Activated CD4-positive, alpha-beta memory T cell treated with anti-CD3 and anti-CD28 coated beads for 36 hours (primary cell): ENCODE measurements around the gene CCT6A. TPM values are rescaled to one million over a fixed set of nuclear protein-coding genes. Genes with fewer than 3 reads are reported as not detected.
"Not testable (repeated sequence)": the region's sequence is repeated elsewhere in the genome, so short reads cannot be mapped to it uniquely, and the experiment has no call there.

Experiments used
- CTCF ChIA-PET: fragments of 350-600 bp; sonication (Branson Sonifier 250); formaldehyde crosslinking; loops from one replicate; lab custom pipeline; 2021; ENCODE audit warnings: antibody characterized with exemption, inconsistent platforms; lab: Charles Lee
- POLR2A ChIA-PET: fragments of 350-600 bp; sonication (Branson Sonifier 250); formaldehyde crosslinking; loops from one replicate; lab custom pipeline; 2021; ENCODE audit warnings: antibody characterized with exemption; lab: Charles Lee
- DNase-seq: peaks from one replicate; pipeline ENCODE4 v3.0.0-alpha.2; 2020
- H3K27ac Mint-ChIP-seq: one replicate; pipeline ENCODE4 v1.8.0; 2021; ENCODE audit warnings: mixed read lengths
- H3K27me3 Mint-ChIP-seq: one replicate; pipeline ENCODE4 v1.8.0; 2021; ENCODE audit warnings: mixed read lengths
- H3K36me3 Mint-ChIP-seq: one replicate; pipeline ENCODE4 v1.8.0; 2021; ENCODE audit warnings: mixed read lengths
- H3K4me1 Mint-ChIP-seq: one replicate; pipeline ENCODE4 v1.8.0; 2021; ENCODE audit warnings: low read depth, mixed read lengths
- H3K4me3 Mint-ChIP-seq: one replicate; pipeline ENCODE4 v1.8.0; 2021; ENCODE audit warnings: mild to moderate bottlenecking, mixed read lengths
- H3K9me3 Mint-ChIP-seq: one replicate; pipeline ENCODE4 v1.8.0; 2021; ENCODE audit warnings: mixed read lengths
- intact Hi-C: fragments of 100-400 bp; cut with micrococcal nuclease; formaldehyde crosslinking; loops from one replicate; pipeline ENCODE4 v1.15.1; 2023
- total RNA-seq, 2 experiments: library from RNA; stranded (reverse); gene quantifications; one replicate each; pipeline ENCODE4 v1.2.3, GENCODE V29; 2021

CCT6A gene
- 100 to 1,000 TPM; 222 to 230 TPM for total RNA-seq

- Mint-ChIP-seq H3K9me3 (no peaks in the 10 kb centered on the region), H3K36me3 (peaks cover 40% of the 10 kb centered on the region), H3K27ac (peak within 1 kb of the TSS; percentile 94), H3K27me3 (no peaks in the 10 kb centered on the region), H3K4me1 (peaks cover 36% of the 10 kb centered on the region), H3K4me3 (peak within 1 kb of the TSS; percentile 95)
- POLR2A ChIA-PET: interaction anchor here (0.5 to 1.9 kb wide), 10 partner anchors 8 to 1365 kb away, joined by 3 to 13 read pairs (median 4); partner anchors contain the start of genes CHCHD2, NIPSNAP2 and SUMF2
- DNase-seq: peak; percentile 94
- intact Hi-C loops: loop anchor here (1.0 to 5.0 kb wide), 7 partner anchors 13 to 519 kb away; partner anchors contain the start of genes CHCHD2, NIPSNAP2, SUMF2 and ZNF713
- CTCF ChIA-PET: interaction anchor here (0.7 to 1.9 kb wide), 9 partner anchors 11 to 87 kb away, joined by 3 to 17 read pairs (median 4); partner anchors contain the start of genes NIPSNAP2 and SUMF2
Measured at GRCh38 chr7:56051339-56052191, at the start of gene CCT6A, which contains the start of gene PSPH. CCT6A (plus strand) TSS chr7:56051765; CDS start chr7:56051849, 84 bp downstream. PSPH (minus strand) TSS chr7:56051444; CDS start chr7:56021212, 30,232 bp downstream.

- peaks cover 17% of the 10 kb centered on the region for H3K4me1 Mint-ChIP-seq
- no peak for DNase-seq
- intact Hi-C loops: loop anchor here (1.0 to 2.0 kb wide), 3 partner anchors 47 to 71 kb away; partner anchors contain the start of genes CCT6A, PSPH and SUMF2
- H3K36me3 Mint-ChIP-seq: peaks cover 11% of the 10 kb centered on the region
- H3K27me3 Mint-ChIP-seq: no peaks in the 10 kb centered on the region
- no peak overlapping the region for H3K4me3 Mint-ChIP-seq
- H3K9me3 Mint-ChIP-seq: no peaks in the 10 kb centered on the region
- ChIA-PET POLR2A (no interaction called here), CTCF (interaction anchor here (0.7 to 4.2 kb wide), 5 partner anchors 39 to 500 kb away, joined by 3 to 45 read pairs (median 3); no protein-coding TSS in a partner anchor)
- H3K27ac Mint-ChIP-seq: no peak overlapping the region
Measured at GRCh38 chr7:56003749-56004148, 47.8 kb upstream of the CCT6A start.

DNA sequence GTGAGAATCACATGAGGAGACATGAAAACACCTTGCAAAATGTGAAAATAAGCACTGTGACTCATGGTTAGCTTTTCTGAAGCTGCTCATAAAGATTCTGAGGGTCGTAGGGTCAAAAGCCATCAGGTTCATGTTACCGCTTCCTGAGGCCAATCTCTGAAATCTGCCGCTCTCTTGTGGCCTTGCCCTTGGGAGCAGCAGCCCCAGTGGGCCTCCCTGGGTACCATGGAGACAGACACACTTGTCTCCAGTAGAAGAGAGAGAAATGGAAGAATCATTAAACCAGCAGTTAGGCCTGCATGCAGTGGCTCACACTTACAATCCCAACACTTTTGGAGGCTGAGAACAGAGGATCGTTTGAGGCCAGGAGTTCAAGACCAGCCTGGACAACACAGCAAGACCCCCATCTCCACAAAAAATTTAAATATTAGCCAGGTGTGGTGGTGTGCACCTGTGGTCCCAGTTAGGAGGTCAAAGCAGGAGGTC lies 44.4 kb upstream of the CCT6A start:
- intact Hi-C loops: no loop called here
- POLR2A ChIA-PET: no interaction called here
- CTCF ChIA-PET: interaction anchor here (0.6 to 4.2 kb wide), 3 partner anchors 59 to 110 kb away, joined by 4 to 45 read pairs (median 5); no protein-coding TSS in a partner anchor
- H3K36me3 Mint-ChIP-seq: peaks cover 7% of the 10 kb centered on the region
- no peaks in the 10 kb centered on the region for H3K4me1 Mint-ChIP-seq
- no peak overlapping the region for H3K27ac Mint-ChIP-seq
- no peaks in the 10 kb centered on the region for H3K9me3 Mint-ChIP-seq
- no peak overlapping the region for H3K4me3 Mint-ChIP-seq
- DNase-seq: peak; percentile 17
- H3K27me3 Mint-ChIP-seq: no peaks in the 10 kb centered on the region

DNA sequence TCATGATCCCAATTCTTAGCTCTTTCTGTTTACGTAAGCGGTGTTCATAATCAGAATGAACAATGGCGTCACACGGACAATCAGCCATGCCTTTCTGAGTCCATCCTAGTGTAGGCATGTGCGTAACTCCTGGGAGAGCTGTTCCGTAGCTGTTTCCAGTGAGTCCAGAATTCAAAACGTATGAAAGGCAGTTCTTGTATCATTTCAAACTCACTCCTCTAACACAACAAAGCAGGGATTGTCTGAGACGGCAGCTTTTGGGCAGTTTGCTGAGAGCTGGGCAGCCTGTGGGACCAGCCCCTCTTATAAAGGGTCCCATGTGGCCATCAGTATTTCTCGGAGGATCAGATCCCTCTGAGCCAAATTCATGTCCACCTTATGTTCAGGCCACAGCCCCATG lies 43.7 kb upstream of the CCT6A start:
- no peaks in the 10 kb centered on the region for H3K9me3 Mint-ChIP-seq
- intact Hi-C loops: no loop called here
- DNase-seq: no peak
- POLR2A ChIA-PET: no interaction called here
- no peaks in the 10 kb centered on the region for H3K4me1 Mint-ChIP-seq
- H3K27ac Mint-ChIP-seq: no peak overlapping the region
- H3K4me3 Mint-ChIP-seq: no peak overlapping the region
- CTCF ChIA-PET: no interaction called here
- no peaks in the 10 kb centered on the region for H3K27me3 Mint-ChIP-seq
- H3K36me3 Mint-ChIP-seq: peaks cover 7% of the 10 kb centered on the region

DNA sequence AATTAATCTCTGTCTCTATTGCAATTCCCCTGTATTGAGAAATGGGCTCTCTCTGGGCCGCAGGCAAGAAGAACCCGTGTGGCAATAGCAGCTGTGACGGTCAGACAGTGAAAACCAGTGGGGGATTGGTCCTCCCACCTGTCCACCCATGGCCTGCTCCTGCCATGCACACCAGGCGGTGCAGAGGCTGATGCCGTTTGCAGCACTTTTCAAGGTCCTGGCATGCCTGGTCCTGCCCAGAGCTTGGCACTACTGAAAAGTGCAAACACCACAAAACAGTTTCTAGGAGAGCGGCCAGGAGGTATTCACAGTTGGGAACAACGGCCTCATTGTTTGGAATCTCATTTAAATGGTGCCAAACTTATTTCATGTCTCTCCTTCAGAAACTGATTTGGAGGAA lies 41.9 kb upstream of the CCT6A start:
- no peak overlapping the region for H3K27ac Mint-ChIP-seq
- no peaks in the 10 kb centered on the region for H3K4me1 Mint-ChIP-seq
- H3K4me3 Mint-ChIP-seq: no peak overlapping the region
- no peaks in the 10 kb centered on the region for H3K9me3 Mint-ChIP-seq
- ChIA-PET CTCF (no interaction called here), POLR2A (no interaction called here)
- intact Hi-C loops: no loop called here
- DNase-seq: no peak
- H3K36me3 Mint-ChIP-seq: peaks cover 12% of the 10 kb centered on the region
- no peaks in the 10 kb centered on the region for H3K27me3 Mint-ChIP-seq

DNA sequence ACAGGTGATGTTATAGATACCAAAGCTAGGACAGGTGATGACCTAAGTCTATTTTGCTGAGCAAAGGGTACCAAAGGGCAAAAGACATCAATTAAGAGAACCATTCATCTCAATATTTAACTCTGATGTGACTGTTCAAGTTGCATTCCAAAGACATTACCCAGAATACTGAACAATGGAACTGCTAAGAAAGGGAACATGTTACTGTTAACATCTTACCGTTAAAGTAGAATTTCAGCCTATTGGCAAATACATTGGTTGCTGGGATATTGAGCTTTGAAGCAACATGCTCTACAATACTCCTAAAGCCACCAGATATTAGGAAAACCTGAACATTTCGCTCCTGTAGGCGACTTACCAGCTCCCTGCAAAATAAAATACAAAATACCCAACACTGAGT lies 34.5 kb upstream of the CCT6A start:
- H3K27me3 Mint-ChIP-seq, DNase-seq, intact Hi-C loops, H3K4me3 Mint-ChIP-seq, H3K9me3 Mint-ChIP-seq, H3K27ac Mint-ChIP-seq, POLR2A ChIA-PET, H3K4me1 Mint-ChIP-seq: not testable (repeated sequence)
- CTCF ChIA-PET: interaction anchor here (0.7 kb wide), 1 partner anchor 56 kb away, joined by 3 read pairs; no protein-coding TSS in a partner anchor
- peaks cover 14% of the 10 kb centered on the region for H3K36me3 Mint-ChIP-seq

DNA sequence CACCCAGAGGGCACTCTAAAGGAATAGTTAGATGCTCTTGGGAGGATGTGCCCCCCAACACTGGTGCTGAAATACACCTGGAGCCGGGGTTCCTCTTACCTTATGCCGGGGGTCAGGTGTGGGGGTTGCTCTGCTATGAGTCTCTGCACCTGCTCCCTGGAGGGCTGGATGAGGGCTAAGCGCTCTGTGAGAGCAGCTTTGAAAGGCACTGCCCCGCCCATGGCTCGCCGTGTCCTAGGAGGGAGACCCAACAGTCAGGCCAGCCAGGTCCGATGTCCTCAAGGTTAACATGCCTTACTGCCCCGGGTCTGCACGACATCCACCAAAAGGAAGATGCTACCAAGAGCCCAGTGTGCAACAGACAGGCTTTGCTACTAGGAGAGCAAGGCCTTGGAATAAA lies 32.1 kb upstream of the CCT6A start:
- no peaks in the 10 kb centered on the region for H3K4me1 Mint-ChIP-seq
- no peak overlapping the region for H3K4me3 Mint-ChIP-seq
- CTCF ChIA-PET: interaction anchor here (1.2 kb wide), 1 partner anchor 55 kb away, joined by 3 read pairs; no protein-coding TSS in a partner anchor
- POLR2A ChIA-PET: no interaction called here
- no peaks in the 10 kb centered on the region for H3K27me3 Mint-ChIP-seq
- no peaks in the 10 kb centered on the region for H3K9me3 Mint-ChIP-seq
- no peak overlapping the region for H3K27ac Mint-ChIP-seq
- peaks cover 9% of the 10 kb centered on the region for H3K36me3 Mint-ChIP-seq
- intact Hi-C loops: no loop called here
- DNase-seq: no peak

- intact Hi-C loops: no loop called here
- Mint-ChIP-seq H3K4me1 (no peaks in the 10 kb centered on the region), H3K36me3 (peaks cover 3% of the 10 kb centered on the region), H3K4me3 (no peak overlapping the region), H3K27me3 (no peaks in the 10 kb centered on the region), H3K9me3 (no peaks in the 10 kb centered on the region), H3K27ac (no peak overlapping the region)
- CTCF ChIA-PET: interaction anchor here (1.2 kb wide), 1 partner anchor 50 kb away, joined by 3 read pairs; no protein-coding TSS in a partner anchor
- DNase-seq: no peak
- POLR2A ChIA-PET: no interaction called here
Measured at GRCh38 chr7:56023500-56023899, 28.1 kb upstream of the CCT6A start.

DNA sequence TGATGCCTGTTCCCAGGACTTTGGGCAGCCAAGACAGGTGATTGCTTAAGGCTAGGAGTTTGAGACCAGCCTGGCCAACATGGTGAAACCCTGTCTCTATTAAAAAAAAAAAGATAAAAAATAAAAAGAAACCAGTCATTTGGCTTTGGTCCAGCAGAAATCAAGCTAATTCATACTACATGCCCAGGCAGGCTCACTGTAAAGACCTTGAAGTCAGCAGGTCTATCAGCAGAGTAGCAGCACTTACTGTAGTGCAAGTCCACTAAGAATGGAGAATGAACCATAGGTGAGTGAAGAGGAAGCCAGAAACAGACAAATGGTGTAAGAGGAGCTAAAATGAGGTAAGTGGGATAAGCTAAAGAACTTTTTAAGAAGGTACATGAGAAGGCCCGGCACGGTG lies 25.0 kb upstream of the CCT6A start:
- H3K9me3 Mint-ChIP-seq: no peaks in the 10 kb centered on the region
- ChIA-PET CTCF (interaction anchor here (0.6 kb wide), 1 partner anchor 15 kb away, joined by 4 read pairs; no protein-coding TSS in a partner anchor), POLR2A (no interaction called here)

DNA sequence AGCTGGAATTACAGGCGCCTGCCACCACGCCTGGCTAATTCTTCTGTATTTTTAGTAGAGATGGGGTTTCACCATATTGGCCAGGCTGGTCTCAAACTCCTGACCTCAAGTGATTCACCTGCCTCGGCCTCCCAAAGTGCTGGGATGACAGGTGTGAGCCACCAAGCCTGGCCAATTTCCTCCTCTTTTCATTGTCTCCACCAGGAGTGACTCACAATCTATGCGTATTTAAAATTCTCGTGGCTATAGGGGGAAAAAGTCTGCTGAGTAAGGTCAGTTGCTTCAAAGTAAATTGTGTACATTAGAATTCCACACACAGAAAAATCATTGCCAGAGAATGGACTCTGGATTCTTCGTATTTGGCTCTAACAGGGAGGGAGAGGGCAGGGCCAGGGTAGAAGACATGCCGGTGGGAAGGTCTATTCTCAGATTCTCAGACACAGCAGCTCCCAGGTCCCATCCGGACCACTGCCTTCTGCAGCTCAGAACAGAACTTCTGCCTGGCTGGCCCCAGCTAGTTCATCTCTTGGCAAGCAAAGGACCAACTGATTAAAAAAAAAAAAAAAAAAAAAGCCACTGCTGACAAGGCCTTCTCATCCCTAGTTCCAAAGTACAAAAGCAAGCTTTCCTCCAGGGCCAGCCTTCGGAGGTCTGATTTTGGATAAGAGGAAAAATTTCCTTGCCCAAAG lies 22.5 kb upstream of the CCT6A start:
- Mint-ChIP-seq H3K4me3 (no peak overlapping the region), H3K9me3 (no peaks in the 10 kb centered on the region), H3K36me3 (peaks cover 16% of the 10 kb centered on the region), H3K27ac (no peak overlapping the region), H3K4me1 (peaks cover 8% of the 10 kb centered on the region), H3K27me3 (no peaks in the 10 kb centered on the region)
- ChIA-PET POLR2A (interaction anchor here (0.6 kb wide), 1 partner anchor 45 kb away, joined by 3 read pairs; no protein-coding TSS in a partner anchor), CTCF (no interaction called here)
- DNase-seq: no peak
- intact Hi-C loops: no loop called here

More for the DNA sequence above, 25.0 kb upstream of the CCT6A start:
- H3K36me3 Mint-ChIP-seq: peaks cover 9% of the 10 kb centered on the region
- H3K27ac Mint-ChIP-seq: no peak overlapping the region
- H3K4me1 Mint-ChIP-seq: no peaks in the 10 kb centered on the region
- no peaks in the 10 kb centered on the region for H3K27me3 Mint-ChIP-seq
- no peak overlapping the region for H3K4me3 Mint-ChIP-seq
- intact Hi-C loops: no loop called here
- no peak for DNase-seq

DNA sequence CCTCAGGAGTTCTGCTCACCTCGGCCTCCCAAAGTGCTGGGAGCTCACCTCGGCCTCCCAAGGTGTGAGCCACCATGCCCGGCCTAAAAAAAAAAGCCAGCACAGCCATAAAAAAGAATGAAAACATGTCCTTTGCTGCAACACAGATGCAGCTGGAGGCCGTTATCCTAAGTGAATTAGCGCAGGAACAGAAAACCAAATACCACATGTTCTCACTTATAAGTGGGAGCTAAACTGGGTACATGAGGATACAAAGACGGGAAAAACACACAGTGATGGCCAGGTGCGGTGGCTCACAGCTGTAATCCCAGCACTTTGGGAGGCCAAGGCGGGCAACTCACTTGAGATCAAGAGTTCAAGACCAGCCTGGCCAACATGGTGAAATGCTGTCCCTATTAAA lies 21.2 kb upstream of the CCT6A start:
- CTCF ChIA-PET: no interaction called here
- Mint-ChIP-seq H3K9me3 (no peaks in the 10 kb centered on the region), H3K36me3 (peaks cover 15% of the 10 kb centered on the region), H3K27ac (no peak overlapping the region), H3K27me3 (no peaks in the 10 kb centered on the region), H3K4me1 (peaks cover 8% of the 10 kb centered on the region), H3K4me3 (no peak overlapping the region)
- intact Hi-C loops: no loop called here
- POLR2A ChIA-PET: no interaction called here
- DNase-seq: no peak
